Measurements from ENCODE around the gene DDX10.

DDX10 gene

GRCh38 chr11:108947654-108948570 lies 283.0 kb downstream of the DDX10 start:
- no peak for DNase-seq
- TF ChIP-seq POLR2A (IDR thresholded peaks at IDR 0.05; ENCODE audit: low read length): no peak
- no peak for TF ChIP-seq GATA1 (IDR thresholded peaks at IDR 0.05; ENCODE audit: low read depth, low read length)

- TF ChIP-seq POLR2A (IDR thresholded peaks at IDR 0.05; ENCODE audit: low read length): no peak
- no peak for TF ChIP-seq GATA1 (IDR thresholded peaks at IDR 0.05; ENCODE audit: low read depth, low read length)
- no peak for DNase-seq
Measured at GRCh38 chr11:108958368-108959104, 293.7 kb downstream of the DDX10 start.

GRCh38 chr11:108959105-108959761 lies 294.4 kb downstream of the DDX10 start:
- TF ChIP-seq POLR2A (IDR thresholded peaks at IDR 0.05; ENCODE audit: low read length) (no peak), GATA1 (IDR thresholded peaks at IDR 0.05; ENCODE audit: low read depth, low read length) (no peak)
- no peak for DNase-seq

- no peak for DNase-seq
- TF ChIP-seq POLR2A (IDR thresholded peaks at IDR 0.05; ENCODE audit: low read length): no peak
- no peak for TF ChIP-seq GATA1 (IDR thresholded peaks at IDR 0.05; ENCODE audit: low read depth, low read length)
Measured at GRCh38 chr11:108959874-108960273, 295.0 kb downstream of the DDX10 start.

GRCh38 chr11:108960501-108960900 lies 295.6 kb downstream of the DDX10 start:
- TF ChIP-seq GATA1 (IDR thresholded peaks at IDR 0.05; ENCODE audit: low read depth, low read length): no peak
- TF ChIP-seq POLR2A (IDR thresholded peaks at IDR 0.05; ENCODE audit: low read length): no peak
- no peak for DNase-seq

- DNase-seq: no peak
- no peak for TF ChIP-seq POLR2A (IDR thresholded peaks at IDR 0.05; ENCODE audit: low read length)
- TF ChIP-seq GATA1 (IDR thresholded peaks at IDR 0.05; ENCODE audit: low read depth, low read length): no peak
Measured at GRCh38 chr11:108961095-108961494, 296.2 kb downstream of the DDX10 start.

- no peak for DNase-seq
- TF ChIP-seq GATA1 (IDR thresholded peaks at IDR 0.05; ENCODE audit: low read depth, low read length) (no peak), POLR2A (IDR thresholded peaks at IDR 0.05; ENCODE audit: low read length) (no peak)
Measured at GRCh38 chr11:108963118-108963517, 298.2 kb downstream of the DDX10 start.

GRCh38 chr11:108965306-108966001 lies 300.6 kb downstream of the DDX10 start:
- no peak for DNase-seq

GRCh38 chr11:108966206-108966605 lies 301.3 kb downstream of the DDX10 start:
- no peak for TF ChIP-seq POLR2A (IDR thresholded peaks at IDR 0.05; ENCODE audit: low read length)
- no peak for TF ChIP-seq GATA1 (IDR thresholded peaks at IDR 0.05; ENCODE audit: low read depth, low read length)
- DNase-seq: no peak

More at GRCh38 chr11:108965306-108966001, 300.6 kb downstream of the DDX10 start:
- TF ChIP-seq GATA1 (IDR thresholded peaks at IDR 0.05; ENCODE audit: low read depth, low read length) (no peak), POLR2A (IDR thresholded peaks at IDR 0.05; ENCODE audit: low read length) (no peak)

GRCh38 chr11:108966978-108967377 lies 302.1 kb downstream of the DDX10 start:
- TF ChIP-seq GATA1 (IDR thresholded peaks at IDR 0.05; ENCODE audit: low read depth, low read length): no peak
- TF ChIP-seq POLR2A (IDR thresholded peaks at IDR 0.05; ENCODE audit: low read length): no peak
- no peak for DNase-seq

- TF ChIP-seq GATA1 (IDR thresholded peaks at IDR 0.05; ENCODE audit: low read depth, low read length) (no peak), POLR2A (IDR thresholded peaks at IDR 0.05; ENCODE audit: low read length) (no peak)
- DNase-seq: no peak
Measured at GRCh38 chr11:108967571-108967970, 302.7 kb downstream of the DDX10 start.

GRCh38 chr11:108970221-108970991 lies 305.5 kb downstream of the DDX10 start:
- TF ChIP-seq GATA1 (IDR thresholded peaks at IDR 0.05; ENCODE audit: low read depth, low read length) (no peak), POLR2A (IDR thresholded peaks at IDR 0.05; ENCODE audit: low read length) (no peak)

More at GRCh38 chr11:108970221-108970991, 305.5 kb downstream of the DDX10 start:
- no peak for DNase-seq

Measured in erythroblast (primary cell).